ENCODE measurements around the gene TSPAN5.

DNA sequence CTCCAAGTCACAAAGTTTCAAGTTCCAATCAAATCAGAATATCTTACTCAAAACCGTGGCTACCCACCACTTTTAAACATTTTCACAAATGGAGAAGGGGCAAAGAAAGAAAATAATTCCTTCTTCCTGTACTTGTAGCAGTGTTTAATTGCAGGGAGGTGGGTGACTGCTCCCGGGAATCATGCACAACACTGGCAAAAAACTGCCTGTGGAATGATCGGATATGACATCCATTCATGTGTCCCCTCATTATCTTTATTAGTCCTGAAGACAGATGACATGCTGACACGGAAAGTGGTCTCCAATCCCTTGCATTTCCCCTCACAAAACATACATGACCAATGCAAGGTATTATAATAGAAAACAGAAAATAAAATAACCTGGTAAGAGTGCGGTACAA, 2.0 kb downstream of the TSPAN5 start:
- TF ChIP-seq, protein P1, sequence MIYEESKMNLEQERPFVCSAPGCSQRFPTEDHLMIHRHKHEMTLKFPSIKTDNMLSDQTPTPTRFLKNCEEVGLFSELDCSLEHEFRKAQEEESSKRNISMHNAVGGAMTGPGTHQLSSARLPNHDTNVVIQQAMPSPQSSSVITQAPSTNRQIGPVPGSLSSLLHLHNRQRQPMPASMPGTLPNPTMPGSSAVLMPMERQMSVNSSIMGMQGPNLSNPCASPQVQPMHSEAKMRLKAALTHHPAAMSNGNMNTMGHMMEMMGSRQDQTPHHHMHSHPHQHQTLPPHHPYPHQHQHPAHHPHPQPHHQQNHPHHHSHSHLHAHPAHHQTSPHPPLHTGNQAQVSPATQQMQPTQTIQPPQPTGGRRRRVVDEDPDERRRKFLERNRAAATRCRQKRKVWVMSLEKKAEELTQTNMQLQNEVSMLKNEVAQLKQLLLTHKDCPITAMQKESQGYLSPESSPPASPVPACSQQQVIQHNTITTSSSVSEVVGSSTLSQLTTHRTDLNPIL (CRISPR knock-in tag; IDR thresholded peaks at IDR 0.05; ENCODE audit: low read depth) = no peak
- no peak for TF ChIP-seq TOX (CRISPR knock-in tag; IDR thresholded peaks at IDR 0.05; ENCODE audit: borderline replicate concordance)
- TF ChIP-seq GLIS3 (CRISPR knock-in tag; IDR thresholded peaks at IDR 0.05) = no peak
- no peak for TF ChIP-seq RARB (CRISPR knock-in tag; IDR thresholded peaks at IDR 0.05)
- TF ChIP-seq TCF4 (CRISPR knock-in tag; IDR thresholded peaks at IDR 0.05; ENCODE audit: borderline replicate concordance) = no peak
- TF ChIP-seq ZNF70 (CRISPR knock-in tag; IDR thresholded peaks at IDR 0.05) = no peak
- TF ChIP-seq, protein P2, sequence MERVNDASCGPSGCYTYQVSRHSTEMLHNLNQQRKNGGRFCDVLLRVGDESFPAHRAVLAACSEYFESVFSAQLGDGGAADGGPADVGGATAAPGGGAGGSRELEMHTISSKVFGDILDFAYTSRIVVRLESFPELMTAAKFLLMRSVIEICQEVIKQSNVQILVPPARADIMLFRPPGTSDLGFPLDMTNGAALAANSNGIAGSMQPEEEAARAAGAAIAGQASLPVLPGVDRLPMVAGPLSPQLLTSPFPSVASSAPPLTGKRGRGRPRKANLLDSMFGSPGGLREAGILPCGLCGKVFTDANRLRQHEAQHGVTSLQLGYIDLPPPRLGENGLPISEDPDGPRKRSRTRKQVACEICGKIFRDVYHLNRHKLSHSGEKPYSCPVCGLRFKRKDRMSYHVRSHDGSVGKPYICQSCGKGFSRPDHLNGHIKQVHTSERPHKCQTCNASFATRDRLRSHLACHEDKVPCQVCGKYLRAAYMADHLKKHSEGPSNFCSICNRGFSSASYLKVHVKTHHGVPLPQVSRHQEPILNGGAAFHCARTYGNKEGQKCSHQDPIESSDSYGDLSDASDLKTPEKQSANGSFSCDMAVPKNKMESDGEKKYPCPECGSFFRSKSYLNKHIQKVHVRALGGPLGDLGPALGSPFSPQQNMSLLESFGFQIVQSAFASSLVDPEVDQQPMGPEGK (CRISPR knock-in tag; IDR thresholded peaks at IDR 0.05; ENCODE audit: borderline replicate concordance) = no peak
- TF ChIP-seq ZFP30 (CRISPR knock-in tag; IDR thresholded peaks at IDR 0.05) = no peak
- TF ChIP-seq, protein P3, sequence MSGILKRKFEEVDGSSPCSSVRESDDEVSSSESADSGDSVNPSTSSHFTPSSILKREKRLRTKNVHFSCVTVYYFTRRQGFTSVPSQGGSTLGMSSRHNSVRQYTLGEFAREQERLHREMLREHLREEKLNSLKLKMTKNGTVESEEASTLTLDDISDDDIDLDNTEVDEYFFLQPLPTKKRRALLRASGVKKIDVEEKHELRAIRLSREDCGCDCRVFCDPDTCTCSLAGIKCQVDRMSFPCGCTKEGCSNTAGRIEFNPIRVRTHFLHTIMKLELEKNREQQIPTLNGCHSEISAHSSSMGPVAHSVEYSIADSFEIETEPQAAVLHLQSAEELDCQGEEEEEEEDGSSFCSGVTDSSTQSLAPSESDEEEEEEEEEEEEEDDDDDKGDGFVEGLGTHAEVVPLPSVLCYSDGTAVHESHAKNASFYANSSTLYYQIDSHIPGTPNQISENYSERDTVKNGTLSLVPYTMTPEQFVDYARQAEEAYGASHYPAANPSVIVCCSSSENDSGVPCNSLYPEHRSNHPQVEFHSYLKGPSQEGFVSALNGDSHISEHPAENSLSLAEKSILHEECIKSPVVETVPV (CRISPR knock-in tag; IDR thresholded peaks at IDR 0.05) = no peak
- no peak for TF ChIP-seq ARNTL (CRISPR knock-in tag; IDR thresholded peaks at IDR 0.05; ENCODE audit: borderline replicate concordance, low read depth)
- TF ChIP-seq ZNF565 (CRISPR knock-in tag; conservative IDR thresholded peaks at IDR 0.05; ENCODE audit: low read depth) = no peak
- TF ChIP-seq ZFP3 (CRISPR knock-in tag; IDR thresholded peaks at IDR 0.05) = no peak

Measured in SK-N-SH treated with all-trans-retinoic acid at 6 μM for 48 hours (cell line).